ENCODE measurements around the gene FBXO27. TPM values are rescaled to one million over a fixed set of nuclear protein-coding genes. Genes with fewer than 3 reads are reported as not detected.

FBXO27 gene
- total and polyA plus RNA-seq, 2 of the 4 experiments (the other 2 are of a cell fraction): 0.18 to 0.50 TPM

GRCh38 chr19:39004403-39004802, 27.9 kb downstream of the FBXO27 start:
- Histone ChIP-seq H4K91ac (ENCODE audit: insufficient read depth, low read depth, low read length) (no peak overlapping the region), H2BK20ac (ENCODE audit: low read depth, low read length) (no peak overlapping the region), H2AFZ (replicated peaks; ENCODE audit: low read length, poor library complexity) (no peak overlapping the region), H3K27ac (ENCODE audit: insufficient read depth, low read length) (no peak overlapping the region), H3K4ac (ENCODE audit: low read depth, low read length) (no peak overlapping the region), H2BK5ac (ENCODE audit: low read depth, low read length, poor library complexity, severe bottlenecking) (no peak overlapping the region), H3K56ac (ENCODE audit: extremely low read depth, insufficient read depth, low read length) (no peak overlapping the region), H4K8ac (ENCODE audit: low read depth in 2 of 2, low read length in 2 of 2) (no peak overlapping the region), H3K14ac (replicated peaks; ENCODE audit: low read depth, low read length) (no peak overlapping the region), H3K9ac (ENCODE audit: low read depth, low read length) (no peak overlapping the region), H3K36me3 (ENCODE audit: control insufficient read depth, insufficient read depth, low read length) (no peaks in the 10 kb centered on the region), H3K9me1 (ENCODE audit: insufficient read depth, low read length) (no peaks in the 10 kb centered on the region), H3K4me2 (ENCODE audit: low read depth, low read length) (no peak overlapping the region), H3K4me1 (ENCODE audit: control insufficient read depth, insufficient read depth, low read length) (no peaks in the 10 kb centered on the region), H3K27me3 (ENCODE audit: control insufficient read depth, insufficient read depth, low read length) (peaks cover 18% of the 10 kb centered on the region), H3K79me1 (ENCODE audit: low read depth in 1 of 2, low read length in 2 of 2) (no peaks in the 10 kb centered on the region), H2AK9ac (replicated peaks; ENCODE audit: low read depth, low read length, poor library complexity) (no peak overlapping the region), H2BK120ac (ENCODE audit: low read depth, low read length) (no peak overlapping the region), H3K4me3 (ENCODE audit: insufficient read depth, low read depth, low read length) (no peak overlapping the region), H3K23ac (ENCODE audit: low read depth, low read length) (no peak overlapping the region), H2BK15ac (ENCODE audit: low read depth, low read length) (no peak overlapping the region), H4K5ac (ENCODE audit: low read depth, low read length) (no peak overlapping the region), H2AK5ac (ENCODE audit: low read depth, low read length) (no peak overlapping the region), H3K18ac (ENCODE audit: low read depth, low read length) (no peak overlapping the region), H3K9me3 (ENCODE audit: control insufficient read depth, insufficient read depth, low read length) (no peaks in the 10 kb centered on the region), H4K20me1 (ENCODE audit: insufficient read depth, low read length) (no peaks in the 10 kb centered on the region)
- intact Hi-C loops (cut with micrococcal nuclease): no loop called here
- ATAC-seq (ENCODE audit: low read depth): no peak
- ChIA-PET CTCF (no interaction called here), POLR2A (ENCODE audit: unreplicated experiment) (no interaction called here)
- DNase-seq: no peak
- TF ChIP-seq SMC3 (IDR thresholded peaks at IDR 0.05; ENCODE audit: low read depth, low read length): no peak
- TF ChIP-seq BHLHE40 (IDR thresholded peaks at IDR 0.05; ENCODE audit: low read depth, low read length): no peak
- TF ChIP-seq NFE2L2 (IDR thresholded peaks at IDR 0.05; ENCODE audit: low read depth, low read length): no peak
- no peak for TF ChIP-seq POLR2A (IDR thresholded peaks at IDR 0.05; ENCODE audit: low read depth, low read length)
- TF ChIP-seq CHD1 (IDR thresholded peaks at IDR 0.05; ENCODE audit: low read depth, low read length): no peak
- TF ChIP-seq RCOR1 (IDR thresholded peaks at IDR 0.05; ENCODE audit: insufficient replicate concordance, low read length): no peak
- TF ChIP-seq MXI1 (IDR thresholded peaks at IDR 0.05; ENCODE audit: borderline replicate concordance, low read depth, low read length): no peak
- TF ChIP-seq MAFK (IDR thresholded peaks at IDR 0.05; ENCODE audit: low read depth, low read length): no peak
- TF ChIP-seq RFX5 (IDR thresholded peaks at IDR 0.05; ENCODE audit: low read depth, low read length): no peak
- TF ChIP-seq FOS (IDR thresholded peaks at IDR 0.05; ENCODE audit: low read depth, low read length): no peak
- TF ChIP-seq, protein P1, sequence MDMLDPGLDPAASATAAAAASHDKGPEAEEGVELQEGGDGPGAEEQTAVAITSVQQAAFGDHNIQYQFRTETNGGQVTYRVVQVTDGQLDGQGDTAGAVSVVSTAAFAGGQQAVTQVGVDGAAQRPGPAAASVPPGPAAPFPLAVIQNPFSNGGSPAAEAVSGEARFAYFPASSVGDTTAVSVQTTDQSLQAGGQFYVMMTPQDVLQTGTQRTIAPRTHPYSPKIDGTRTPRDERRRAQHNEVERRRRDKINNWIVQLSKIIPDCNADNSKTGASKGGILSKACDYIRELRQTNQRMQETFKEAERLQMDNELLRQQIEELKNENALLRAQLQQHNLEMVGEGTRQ (IDR thresholded peaks at IDR 0.05; ENCODE audit: low read depth, low read length): no peak
- TF ChIP-seq RAD21 (IDR thresholded peaks at IDR 0.05; ENCODE audit: low read length): no peak
- TF ChIP-seq MAZ (IDR thresholded peaks at IDR 0.05; ENCODE audit: borderline replicate concordance, low read depth, low read length): no peak
- no peak for TF ChIP-seq CEBPB (IDR thresholded peaks at IDR 0.05; ENCODE audit: low read depth, low read length)
- no TSS peak for BruUV-seq (replicated peaks)
- in situ Hi-C loops (cut with MboI; ENCODE audit: low sequenced_read_pairs): no loop called here
- no CpG with 5 or more reads among the region's 9 CpGs for WGBS, 2 experiments (ENCODE audit: extremely low coverage in 2 of 2, insufficient read length in 1 of 2)
- dilution Hi-C loops (cut with HindIII; ENCODE audit: low sequenced_read_pairs, unreplicated experiment): no loop called here

All from IMR-90 (cell line).